ENCODE data around the gene DUSP15.

Gene DUSP15

GRCh38 chr20:31859998-31860380 is 10.3 kb downstream of the DUSP15 start:
- DNase-seq = no peak

GRCh38 chr20:31859266-31859997 is 10.9 kb downstream of the DUSP15 start:
- DNase-seq = no peak

DNA sequence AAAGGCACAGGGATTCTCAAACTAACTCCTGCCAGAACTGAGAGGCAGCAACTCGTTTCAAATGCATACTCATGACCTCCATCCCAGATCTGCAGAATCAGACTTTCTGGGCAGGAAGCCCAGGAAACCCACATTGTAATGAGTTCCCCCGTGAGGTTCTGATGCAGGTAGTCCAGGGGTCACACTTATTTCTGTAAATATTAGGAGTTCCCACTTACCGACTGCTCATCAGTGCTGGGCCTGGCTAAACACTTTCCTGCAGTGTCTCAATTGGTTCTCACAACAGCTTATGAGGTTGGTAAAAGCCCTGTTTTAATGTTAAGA is 11.6 kb downstream of the DUSP15 start:
- DNase-seq = no peak

DNA sequence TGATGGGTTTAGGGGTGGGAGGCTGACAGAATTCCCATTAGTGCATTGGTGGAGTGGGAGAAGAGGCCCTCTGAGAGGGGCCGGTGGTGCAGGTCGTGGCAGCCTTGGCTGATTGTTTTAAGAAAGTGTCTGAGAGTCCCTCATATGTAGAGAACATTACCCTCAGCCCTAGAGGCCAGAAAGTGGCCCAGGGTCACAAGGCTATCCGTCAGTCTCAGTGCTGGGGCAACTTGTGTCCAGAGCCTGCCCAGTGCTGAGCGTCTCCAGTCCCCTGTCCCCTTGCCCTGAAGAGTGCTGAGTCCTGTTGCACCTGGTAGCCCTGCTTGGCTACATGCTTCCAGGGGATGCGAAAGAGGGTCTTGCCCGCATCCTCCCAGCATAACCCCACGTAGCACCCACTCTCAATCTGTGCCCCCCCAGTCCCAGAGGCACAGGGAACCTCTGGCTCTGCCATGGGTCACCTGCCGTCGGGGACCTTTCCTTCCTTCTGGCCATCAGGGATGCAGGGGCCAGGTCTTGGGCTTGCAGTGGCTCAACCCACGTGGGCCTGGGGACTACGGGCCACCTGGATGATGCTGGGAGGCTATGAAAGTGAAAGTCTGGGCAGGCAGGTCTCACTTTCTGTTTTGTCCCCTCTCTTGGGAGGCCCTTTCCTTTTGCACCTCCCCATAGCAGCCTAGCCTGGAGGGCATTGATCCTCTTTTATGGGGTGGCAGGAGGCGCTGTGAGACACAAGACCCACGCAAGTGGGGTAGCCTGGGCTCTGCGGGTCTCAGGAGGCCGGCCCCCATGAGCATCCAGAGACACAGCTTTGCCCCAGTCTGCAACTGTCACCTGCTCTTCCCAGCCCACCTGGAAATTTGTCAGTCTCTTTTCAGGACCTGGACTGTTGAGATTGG is 12.2 kb downstream of the DUSP15 start:
- DNase-seq = no peak

GRCh38 chr20:31856516-31856915 is 13.8 kb downstream of the DUSP15 start:
- no peak for DNase-seq

- DNase-seq = no peak
These were observed 16.8 kb downstream of the DUSP15 start for GRCh38 chr20:31853481-31853880.

DNA sequence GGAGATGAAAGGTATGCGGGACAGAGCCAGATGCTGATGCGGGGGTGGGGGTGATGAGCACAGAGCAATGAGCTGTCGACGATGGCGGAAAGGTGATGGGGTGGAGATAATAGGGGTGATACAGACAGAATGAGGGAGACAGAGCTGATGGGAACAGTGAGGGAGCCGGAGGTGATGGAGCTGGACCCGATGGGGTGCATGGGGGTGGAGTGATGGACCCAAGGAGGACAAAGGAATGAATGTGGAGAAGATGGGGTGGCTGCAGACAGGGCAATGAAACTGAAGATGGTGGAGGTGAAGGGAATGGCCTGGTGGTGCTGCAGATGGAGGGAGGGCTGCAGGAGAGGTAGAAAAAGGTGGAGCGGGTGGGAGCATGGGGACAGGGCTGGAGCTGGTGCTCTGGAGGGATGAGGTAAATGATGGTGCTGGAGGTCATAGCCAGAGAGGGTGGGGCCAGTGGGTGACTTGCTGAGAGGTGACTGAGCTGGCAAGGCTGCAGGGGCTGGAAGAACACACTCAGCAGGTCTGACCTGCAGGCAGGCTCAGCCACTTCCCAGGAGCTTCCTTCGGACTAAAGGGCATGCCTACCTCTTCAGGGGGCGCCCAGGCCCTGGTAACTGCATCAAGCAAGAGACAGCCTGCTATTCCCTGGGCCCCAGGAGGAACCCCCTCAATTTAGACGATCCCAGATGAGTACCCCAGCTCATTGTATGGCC is 18.9 kb downstream of the DUSP15 start:
- DNase-seq = no peak

DNA sequence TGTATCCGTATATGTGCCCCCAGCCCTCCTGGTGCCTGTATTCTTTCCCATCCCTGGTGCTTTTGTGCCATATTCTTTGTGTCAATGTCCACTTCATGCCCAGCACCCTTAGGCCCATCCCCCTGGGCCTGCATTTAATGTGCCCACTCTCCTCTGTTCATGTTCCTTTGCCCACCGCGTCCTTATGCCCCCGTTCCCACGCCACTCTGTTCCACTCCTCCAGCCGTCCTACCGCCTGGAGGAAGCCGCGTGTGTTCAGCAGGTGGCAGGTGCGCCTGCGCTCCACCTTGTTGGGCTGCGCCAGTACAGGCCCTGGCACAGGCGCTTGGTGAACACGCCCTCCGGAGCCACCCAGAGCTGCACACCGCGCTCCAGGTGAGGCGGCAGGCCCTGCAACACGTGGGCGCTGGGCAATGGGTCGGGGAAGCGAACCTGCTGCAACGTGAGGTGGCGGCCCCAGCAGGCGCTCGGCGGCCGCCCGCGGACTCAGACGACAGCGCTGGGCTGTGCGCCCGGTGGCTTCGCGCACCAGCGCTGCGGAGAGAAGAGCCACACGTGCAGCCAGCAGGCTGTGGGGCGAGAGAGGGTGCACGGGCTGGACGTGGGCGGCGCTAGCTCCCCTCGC is 20.9 kb downstream of the DUSP15 start:
- DNase-seq = peak; percentile 85

GRCh38 chr20:31848088-31848999 is 22.0 kb downstream of the DUSP15 start:
- DNase-seq = no peak

GRCh38 chr20:31846793-31847138 is 23.6 kb downstream of the DUSP15 start:
- DNase-seq = no peak

- no peak for DNase-seq
These were observed 24.9 kb downstream of the DUSP15 start, which contains the start of gene FOXS1 for GRCh38 chr20:31845300-31845863. Gene FOXS1, minus strand, starts transcription at chr20:31845604. Its CDS starts 62 bp downstream, at chr20:31845542.

DNA sequence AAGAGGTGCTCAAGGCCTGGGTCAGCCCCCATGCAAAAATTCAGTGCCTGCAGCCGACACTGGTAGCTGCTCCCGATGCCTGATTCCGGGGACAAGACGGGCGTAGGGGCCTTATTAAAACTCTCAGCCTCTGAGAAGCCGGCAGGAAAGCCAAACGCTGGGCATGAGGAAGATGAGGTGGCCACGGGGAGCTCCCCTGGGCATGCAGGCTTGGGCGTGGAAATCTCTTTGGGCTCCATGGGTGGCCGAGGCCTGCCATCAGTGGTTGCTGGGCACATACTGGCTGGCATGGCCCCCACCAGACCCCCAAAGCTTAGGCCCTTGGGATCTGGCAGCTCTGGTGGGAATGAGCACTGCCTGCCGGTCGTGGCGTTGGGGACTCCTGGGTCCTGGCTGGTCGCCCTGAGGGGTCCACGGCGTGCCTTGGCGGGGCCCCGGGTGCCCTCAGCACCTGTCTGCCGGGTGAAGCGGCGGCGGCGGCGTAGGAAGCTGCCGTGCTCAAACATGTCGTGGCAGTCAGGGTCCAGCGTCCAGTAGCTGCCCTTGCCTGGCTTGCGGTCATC is 25.5 kb downstream of the DUSP15 start:
- DNase-seq = no peak

DNA sequence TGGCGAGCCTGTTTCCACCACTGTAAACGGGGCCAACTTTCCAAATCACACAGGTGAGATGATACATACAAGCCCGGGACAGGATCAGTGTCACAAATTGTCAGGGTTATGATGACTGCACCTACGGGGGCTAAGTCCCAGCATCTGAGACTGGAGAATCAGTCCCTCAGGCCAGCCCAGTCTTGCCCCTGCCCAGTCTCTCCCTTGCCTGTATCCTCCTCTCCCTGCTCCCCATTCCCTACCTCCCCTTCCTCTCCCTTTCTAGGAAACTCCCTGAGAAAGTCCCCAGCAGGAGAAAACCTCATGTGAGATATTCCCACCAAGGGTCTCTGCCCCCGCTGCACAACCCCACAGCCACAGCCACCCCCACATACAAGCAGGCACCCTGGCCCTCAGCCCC is 26.4 kb downstream of the DUSP15 start:
- no peak for DNase-seq

DNA sequence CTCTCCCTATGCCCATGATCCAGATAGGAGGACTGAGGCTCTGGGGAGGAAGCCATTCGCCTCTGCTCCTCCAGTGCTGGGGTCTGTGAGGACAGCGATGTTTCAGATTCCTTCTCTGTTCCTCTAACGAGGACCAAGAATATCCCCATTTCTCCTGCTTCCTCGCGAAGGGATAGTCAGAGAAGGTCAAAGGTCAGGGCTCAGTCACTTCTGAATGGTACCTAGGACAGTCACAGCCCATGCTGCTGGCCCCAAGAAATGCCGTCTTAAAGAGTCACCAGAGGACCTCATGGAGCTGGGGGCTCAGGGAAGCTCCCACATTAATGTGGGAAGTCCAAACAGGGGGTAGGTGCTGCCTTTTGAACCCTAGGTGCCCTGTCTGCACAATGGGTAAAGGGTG is 27.0 kb downstream of the DUSP15 start:
- no peak for DNase-seq

- DNase-seq = no peak
These were observed 27.7 kb downstream of the DUSP15 start for GRCh38 chr20:31842471-31843157.

DNA sequence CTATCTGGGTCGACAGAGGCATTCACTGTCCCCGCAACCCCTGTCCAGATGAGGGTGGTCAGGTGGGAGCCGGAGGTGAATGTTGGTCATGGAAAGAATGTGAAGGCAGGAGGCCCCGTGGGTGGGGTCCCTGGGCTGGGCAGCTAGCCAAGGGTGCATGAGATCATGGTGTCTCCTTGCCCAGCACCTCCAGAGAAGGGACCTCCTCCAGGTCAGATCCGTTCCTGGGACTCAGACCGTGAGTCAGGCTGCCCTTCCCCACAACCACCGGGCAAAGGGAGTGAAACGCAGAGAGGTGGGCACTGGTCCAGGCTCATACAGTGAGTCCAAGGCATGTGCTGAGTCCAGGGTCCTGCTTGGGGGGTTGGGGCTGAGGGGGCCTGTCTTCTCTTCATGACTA is 28.4 kb downstream of the DUSP15 start:
- DNase-seq = no peak

DNA sequence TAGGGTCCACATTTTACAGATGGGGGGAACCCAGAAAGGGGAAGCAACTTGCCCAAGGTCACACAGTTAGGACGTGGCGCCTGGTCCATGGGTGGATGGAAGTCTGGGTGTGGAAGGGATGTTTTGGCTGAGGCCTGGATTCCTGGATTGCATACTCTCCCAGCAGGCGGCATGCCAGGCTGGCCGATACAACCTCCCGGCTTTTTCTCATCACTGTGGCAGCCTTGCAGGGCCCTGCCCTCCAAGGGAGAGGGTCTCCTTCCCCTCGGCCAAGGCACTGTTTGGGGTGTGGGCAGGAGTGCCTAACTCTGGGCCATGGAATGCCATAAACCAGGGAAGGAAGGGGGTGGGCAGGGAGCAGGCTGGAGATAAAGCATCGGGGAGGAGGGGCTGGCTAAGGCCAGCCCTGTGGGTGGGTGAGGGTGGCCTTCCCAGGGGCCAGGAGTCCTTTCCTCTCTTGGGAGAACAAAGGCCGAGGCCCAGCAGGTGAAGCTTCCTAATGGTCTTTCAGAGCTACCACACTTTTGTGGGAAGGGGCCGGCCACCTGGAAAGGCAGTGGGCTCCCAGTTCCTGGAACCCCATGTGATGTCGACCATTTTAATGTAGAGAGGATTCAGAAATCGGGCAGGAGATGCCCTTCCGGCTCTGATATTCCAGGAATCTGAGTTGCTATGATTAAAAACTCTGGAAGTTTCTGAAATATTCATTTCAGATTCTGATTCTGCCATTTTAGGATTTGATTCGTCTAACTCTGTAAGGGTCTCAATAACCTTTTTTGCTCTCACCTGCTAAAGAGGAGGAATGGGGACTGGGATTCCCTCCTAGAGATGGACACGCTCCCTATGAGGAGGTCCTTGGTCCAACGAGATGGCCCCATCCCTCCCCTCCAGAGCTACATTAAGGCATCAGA is 29.2 kb downstream of the DUSP15 start:
- no peak for DNase-seq

DNA sequence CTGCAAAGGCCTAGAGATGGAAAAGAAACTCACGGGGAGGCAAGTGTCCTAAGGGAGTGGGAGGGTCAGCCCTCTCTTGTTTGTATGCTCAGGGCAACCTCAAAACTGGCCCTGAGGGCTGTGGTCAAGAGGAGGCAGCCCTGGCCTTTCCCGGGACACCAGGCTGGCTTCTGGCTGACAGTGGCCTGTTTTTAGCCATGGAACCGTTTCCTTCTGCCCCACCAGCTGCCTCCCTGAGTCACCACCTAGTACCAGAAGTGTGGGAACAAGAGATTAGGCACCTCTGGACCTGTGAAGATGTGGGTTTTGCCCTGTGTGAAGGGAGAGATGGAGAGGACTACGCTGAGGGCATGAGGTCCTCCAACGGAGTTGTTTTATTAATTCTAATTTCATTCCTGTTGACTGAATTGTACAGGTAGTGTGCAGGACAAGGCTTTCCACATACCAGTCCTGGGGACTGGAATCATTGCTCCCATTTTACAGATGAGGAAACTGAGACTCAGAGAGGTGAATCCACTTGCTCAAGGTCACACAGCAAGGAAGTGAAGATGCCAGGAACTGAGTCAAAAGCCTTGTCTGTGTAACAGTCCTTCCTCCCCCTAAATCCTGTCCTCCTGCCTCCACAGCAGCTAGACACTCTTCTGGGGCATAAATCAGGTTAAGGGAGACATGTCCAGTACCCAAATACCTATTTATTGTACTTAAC is 30.4 kb downstream of the DUSP15 start:
- DNase-seq = no peak
